COLO829 (cell line): ENCODE data around the gene DNM2.
"Not testable (repeated sequence)": the region's sequence is repeated elsewhere in the genome, so short reads cannot be mapped to it uniquely, and the experiment has no call there.

Experiments
- DNase-seq: peaks from one replicate; pipeline ENCODE4 v3.0.0; 2012; ENCODE audit warnings: low spot score

The DNM2 gene

GRCh38 chr19:10817291-10818038 is 99.6 kb downstream of the DNM2 start:
- DNase-seq = no peak

- DNase-seq = no peak
Observed at GRCh38 chr19:10818301-10819123, 100.6 kb downstream of the DNM2 start.

GRCh38 chr19:10819124-10820060 is 101.5 kb downstream of the DNM2 start:
- no peak for DNase-seq

DNA sequence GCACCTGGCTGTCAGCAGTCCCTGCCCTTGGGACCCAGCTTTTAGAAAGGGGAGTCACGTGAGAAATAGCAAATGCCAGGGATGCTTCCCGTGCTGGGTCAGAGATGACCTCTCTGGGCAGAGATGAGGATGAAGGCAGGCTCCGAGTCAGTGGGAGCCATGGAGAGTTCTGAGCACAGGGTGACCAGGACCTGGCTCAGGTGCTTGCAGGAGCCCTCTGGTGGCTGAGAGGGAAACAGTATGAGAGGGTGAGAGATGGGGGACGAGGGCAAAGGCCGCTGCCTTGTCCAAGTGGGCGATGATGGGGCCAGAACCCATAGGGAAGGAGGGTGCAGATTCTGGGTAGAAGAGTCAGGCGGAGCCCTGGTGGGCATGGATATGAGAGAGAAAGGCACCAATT is 102.3 kb downstream of the DNM2 start:
- no peak for DNase-seq

- DNase-seq = no peak
Observed at GRCh38 chr19:10823690-10824089, 105.8 kb downstream of the DNM2 start.

DNA sequence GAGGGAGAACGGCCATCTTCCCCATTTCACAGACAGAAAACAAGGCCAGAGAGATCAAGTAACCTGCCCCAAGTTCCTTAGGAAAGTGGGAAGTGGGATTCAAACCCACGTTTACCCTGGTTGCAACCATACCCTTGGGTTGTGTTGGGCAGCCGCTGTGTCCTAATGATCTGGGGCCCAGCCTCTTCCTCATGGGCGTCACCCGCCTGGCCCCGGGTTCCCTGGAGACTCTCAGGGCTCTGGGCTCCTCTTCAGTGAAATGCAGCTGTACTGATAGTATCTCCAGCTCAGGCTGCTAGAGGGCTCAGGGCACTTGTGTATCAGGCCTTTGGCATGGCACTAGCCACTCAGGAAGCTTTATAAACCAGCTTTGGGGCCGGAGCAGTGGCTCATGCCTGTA is 108.4 kb downstream of the DNM2 start:
- no peak for DNase-seq

DNA sequence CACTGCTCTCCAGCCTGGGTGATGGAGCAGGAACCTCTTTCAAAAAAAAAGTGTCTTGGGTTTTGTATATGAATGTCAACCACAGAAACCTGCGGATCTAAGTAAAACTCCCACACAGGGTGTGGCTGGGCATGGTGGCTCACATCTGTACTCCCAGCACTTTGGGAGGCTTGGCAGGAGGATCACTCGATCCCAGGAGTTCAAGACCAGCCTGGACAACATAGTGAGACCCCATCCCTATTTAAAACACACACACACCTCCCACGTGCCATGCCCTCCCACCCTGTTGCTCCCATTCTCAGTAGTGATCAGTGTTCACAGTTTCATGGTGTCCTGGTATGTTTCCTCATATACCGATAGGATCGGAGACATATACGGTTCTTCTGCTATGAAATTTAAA is 109.0 kb downstream of the DNM2 start:
- DNase-seq = no peak

- no peak for DNase-seq
Observed at GRCh38 chr19:10828981-10829821, 111.3 kb downstream of the DNM2 start.

GRCh38 chr19:10829967-10830366 is 112.1 kb downstream of the DNM2 start:
- no peak for DNase-seq

- DNase-seq = no peak
Observed at GRCh38 chr19:10830370-10830769, 112.5 kb downstream of the DNM2 start.

- DNase-seq = no peak
Observed at GRCh38 chr19:10830931-10831779, 113.3 kb downstream of the DNM2 start.

DNA sequence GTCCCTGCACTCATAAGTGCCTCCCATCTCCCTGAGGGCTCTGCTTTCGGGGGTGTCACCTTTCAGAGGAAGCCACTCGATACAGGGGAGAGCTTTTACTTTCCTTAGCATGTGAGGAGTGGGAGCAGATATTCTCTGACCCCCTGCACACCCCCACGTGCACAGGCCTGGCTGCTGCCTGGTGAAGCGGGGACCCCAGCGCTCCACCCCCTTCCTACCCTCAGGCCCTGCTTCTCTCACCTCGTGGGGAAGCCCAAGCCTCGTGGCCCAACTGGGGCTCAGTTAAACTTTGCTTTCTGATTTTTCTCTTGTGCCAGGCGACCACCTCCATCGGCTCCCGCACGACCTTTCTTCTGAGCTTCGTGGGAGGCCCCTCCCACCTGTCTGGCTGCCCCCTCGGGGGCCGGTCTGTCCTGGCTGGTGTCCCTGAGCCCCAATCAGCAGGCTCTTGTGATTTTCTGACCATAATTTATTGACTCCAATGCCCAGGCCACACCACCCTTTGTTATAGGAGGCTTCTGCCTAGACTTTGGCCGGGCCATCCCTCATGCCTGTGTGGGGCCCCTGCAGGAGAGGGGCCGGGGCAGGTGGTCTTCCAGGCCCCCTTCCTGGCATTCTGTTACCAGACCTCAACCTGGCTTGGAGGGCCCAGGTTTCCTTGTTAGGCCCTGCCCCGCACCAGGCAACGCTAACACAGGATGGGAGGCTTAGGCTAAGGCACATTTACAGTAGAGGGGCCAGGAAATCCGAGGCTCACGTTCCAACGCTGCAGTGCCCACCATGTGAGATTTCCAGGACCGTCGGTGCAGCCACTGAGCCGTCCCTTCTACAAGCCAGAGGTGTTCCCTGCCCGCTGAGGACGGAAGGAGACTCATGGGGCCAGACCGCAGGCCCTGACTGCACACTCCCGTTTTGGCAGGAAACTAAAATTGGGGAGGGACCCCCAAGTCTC is 114.4 kb downstream of the DNM2 start:
- DNase-seq = no peak

GRCh38 chr19:10832939-10833296 is 115.0 kb downstream of the DNM2 start:
- DNase-seq = no peak

GRCh38 chr19:10835089-10835753 is 117.3 kb downstream of the DNM2 start:
- peak; percentile 100 for DNase-seq

GRCh38 chr19:10835754-10836478 is 118.0 kb downstream of the DNM2 start, which contains the start of gene TMED1:
TMED1 (minus strand) TSS chr19:10836212; CDS start chr19:10836191, 21 bp downstream.
- peak; percentile 91 for DNase-seq

DNA sequence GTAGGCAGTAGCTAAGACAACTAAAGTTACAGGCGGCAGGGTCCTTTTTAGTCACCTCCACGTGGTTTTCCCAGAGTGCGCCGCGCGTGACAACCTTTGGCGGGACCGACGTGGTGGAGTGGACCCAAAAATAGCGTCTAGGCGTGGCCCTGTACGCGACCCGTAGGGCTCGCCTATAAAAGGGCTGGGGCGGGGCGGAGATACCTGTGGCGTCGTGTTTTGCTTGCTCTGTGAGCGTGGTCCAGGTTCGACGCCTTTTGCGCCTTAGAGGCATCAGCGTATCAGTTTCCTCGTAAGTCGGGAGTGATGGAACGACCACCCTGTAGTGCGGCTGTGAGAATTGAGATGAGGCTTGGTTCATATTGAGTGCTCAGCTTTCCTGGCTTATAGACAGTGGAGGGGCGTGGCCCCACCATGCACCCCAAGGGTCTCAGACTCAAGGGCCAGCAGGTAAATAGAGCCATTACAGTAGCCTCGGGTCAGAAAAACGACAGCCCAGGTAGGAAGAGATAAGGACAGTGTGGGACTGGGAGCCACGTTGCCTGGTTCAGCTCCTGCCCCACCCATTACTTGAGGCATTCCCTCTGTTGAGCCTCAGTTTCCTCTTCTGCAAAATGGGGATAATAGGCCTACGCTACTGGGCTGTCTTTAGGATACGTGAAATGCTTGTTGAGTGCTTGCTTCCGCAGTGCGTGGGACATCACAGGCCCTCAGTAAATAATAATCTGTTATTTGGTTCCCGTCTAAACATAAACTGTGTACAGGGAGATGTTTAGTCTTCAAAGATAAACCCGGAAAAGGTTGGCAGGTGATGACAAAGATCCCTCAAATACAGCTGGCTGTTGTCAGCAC is 118.8 kb downstream of the DNM2 start:
- DNase-seq = peak; percentile 88

- not testable (repeated sequence) for DNase-seq
Observed at GRCh38 chr19:10837649-10838048, 119.8 kb downstream of the DNM2 start.
